HL-60 (cell line): ENCODE measurements around the gene SPC25.

ENCODE experiments used
- GABPA ChIP-seq: IDR thresholded peaks from 2 replicates; pipeline ENCODE4 v1.6.1; 2012; ENCODE audit warnings: low read depth
- POLR2AphosphoS5 ChIP-seq: IDR thresholded peaks from 2 replicates; pipeline ENCODE4 v1.6.1; 2012; ENCODE audit warnings: low read depth
- SPI1 ChIP-seq: IDR thresholded peaks from 2 replicates; pipeline ENCODE4 v1.6.1; 2012; ENCODE audit warnings: low read depth, mild to moderate bottlenecking, borderline replicate concordance
- TF ChIP-seq, protein P1 (sequence below): IDR thresholded peaks from 2 replicates; pipeline ENCODE4 v1.6.1; 2012; ENCODE audit warnings: low read depth; ENCODE audit not compliant: insufficient replicate concordance
- TF ChIP-seq, protein P2 (sequence below): IDR thresholded peaks from one replicate; pipeline ENCODE4 v1.5.1; 2011; ENCODE audit warnings: low read length, control low read depth, inconsistent platforms; ENCODE audit not compliant: insufficient read depth

DNA sequence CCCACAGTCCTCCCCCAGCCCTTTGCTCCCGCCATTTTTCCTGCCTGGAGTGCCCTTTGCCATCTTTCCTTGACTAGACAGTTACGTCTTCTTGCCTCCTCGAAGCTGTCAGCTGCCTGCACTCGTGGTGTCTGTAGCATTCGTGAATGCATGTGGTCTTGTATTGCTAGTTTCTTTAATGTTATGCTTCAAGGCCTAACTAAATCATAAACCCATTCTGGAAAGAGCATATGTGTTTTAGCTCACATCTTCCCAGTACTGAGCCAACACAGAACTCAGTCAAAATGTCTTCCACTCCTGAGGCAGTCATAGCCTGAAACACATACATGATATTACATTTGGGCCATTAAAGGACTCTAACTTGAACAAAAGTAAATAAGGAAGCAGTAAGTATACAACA is 35.6 kb downstream of the SPC25 start:
- TF ChIP-seq, protein P1, sequence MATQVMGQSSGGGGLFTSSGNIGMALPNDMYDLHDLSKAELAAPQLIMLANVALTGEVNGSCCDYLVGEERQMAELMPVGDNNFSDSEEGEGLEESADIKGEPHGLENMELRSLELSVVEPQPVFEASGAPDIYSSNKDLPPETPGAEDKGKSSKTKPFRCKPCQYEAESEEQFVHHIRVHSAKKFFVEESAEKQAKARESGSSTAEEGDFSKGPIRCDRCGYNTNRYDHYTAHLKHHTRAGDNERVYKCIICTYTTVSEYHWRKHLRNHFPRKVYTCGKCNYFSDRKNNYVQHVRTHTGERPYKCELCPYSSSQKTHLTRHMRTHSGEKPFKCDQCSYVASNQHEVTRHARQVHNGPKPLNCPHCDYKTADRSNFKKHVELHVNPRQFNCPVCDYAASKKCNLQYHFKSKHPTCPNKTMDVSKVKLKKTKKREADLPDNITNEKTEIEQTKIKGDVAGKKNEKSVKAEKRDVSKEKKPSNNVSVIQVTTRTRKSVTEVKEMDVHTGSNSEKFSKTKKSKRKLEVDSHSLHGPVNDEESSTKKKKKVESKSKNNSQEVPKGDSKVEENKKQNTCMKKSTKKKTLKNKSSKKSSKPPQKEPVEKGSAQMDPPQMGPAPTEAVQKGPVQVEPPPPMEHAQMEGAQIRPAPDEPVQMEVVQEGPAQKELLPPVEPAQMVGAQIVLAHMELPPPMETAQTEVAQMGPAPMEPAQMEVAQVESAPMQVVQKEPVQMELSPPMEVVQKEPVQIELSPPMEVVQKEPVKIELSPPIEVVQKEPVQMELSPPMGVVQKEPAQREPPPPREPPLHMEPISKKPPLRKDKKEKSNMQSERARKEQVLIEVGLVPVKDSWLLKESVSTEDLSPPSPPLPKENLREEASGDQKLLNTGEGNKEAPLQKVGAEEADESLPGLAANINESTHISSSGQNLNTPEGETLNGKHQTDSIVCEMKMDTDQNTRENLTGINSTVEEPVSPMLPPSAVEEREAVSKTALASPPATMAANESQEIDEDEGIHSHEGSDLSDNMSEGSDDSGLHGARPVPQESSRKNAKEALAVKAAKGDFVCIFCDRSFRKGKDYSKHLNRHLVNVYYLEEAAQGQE, result no peak
- TF ChIP-seq, protein P2, sequence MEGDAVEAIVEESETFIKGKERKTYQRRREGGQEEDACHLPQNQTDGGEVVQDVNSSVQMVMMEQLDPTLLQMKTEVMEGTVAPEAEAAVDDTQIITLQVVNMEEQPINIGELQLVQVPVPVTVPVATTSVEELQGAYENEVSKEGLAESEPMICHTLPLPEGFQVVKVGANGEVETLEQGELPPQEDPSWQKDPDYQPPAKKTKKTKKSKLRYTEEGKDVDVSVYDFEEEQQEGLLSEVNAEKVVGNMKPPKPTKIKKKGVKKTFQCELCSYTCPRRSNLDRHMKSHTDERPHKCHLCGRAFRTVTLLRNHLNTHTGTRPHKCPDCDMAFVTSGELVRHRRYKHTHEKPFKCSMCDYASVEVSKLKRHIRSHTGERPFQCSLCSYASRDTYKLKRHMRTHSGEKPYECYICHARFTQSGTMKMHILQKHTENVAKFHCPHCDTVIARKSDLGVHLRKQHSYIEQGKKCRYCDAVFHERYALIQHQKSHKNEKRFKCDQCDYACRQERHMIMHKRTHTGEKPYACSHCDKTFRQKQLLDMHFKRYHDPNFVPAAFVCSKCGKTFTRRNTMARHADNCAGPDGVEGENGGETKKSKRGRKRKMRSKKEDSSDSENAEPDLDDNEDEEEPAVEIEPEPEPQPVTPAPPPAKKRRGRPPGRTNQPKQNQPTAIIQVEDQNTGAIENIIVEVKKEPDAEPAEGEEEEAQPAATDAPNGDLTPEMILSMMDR, result no peak
- no peak for TF ChIP-seq POLR2AphosphoS5
- no peak for TF ChIP-seq GABPA
- no peak for TF ChIP-seq SPI1
